ENCODE results near the gene RICTOR.
"Not testable (repeated sequence)": the region's sequence is repeated elsewhere in the genome, so short reads cannot be mapped to it uniquely, and the experiment has no call there.

DNA sequence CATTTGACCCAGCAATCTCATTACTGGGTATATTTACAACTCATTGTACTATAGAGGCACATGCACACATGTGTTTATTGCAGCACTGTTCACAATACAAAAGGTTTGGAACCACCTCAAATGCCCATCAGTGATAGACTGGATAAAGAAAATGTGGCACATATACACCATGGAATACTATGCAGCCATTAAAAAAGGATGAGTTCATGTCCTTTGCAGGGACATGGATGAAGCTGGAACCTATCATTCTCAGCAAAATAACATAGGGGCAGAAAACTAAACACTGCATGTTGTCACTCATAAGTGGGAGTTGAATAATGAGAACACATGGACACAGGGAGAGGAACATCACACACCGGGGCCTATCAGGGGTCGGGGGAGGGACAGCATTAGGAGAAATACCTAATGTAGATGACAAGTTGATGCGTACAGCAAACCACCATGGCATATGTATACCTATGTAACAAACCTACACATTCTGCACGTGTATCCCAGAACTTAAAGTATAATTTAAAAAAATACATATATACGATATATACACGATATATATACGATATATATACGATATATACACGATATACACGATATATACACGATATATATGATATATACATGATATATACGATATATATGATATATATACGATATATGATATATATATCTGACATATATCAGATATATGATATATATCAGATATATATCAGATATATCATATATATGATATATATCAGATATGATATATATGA lies 84.1 kb downstream of the RICTOR start:
- TF ChIP-seq, protein P1, sequence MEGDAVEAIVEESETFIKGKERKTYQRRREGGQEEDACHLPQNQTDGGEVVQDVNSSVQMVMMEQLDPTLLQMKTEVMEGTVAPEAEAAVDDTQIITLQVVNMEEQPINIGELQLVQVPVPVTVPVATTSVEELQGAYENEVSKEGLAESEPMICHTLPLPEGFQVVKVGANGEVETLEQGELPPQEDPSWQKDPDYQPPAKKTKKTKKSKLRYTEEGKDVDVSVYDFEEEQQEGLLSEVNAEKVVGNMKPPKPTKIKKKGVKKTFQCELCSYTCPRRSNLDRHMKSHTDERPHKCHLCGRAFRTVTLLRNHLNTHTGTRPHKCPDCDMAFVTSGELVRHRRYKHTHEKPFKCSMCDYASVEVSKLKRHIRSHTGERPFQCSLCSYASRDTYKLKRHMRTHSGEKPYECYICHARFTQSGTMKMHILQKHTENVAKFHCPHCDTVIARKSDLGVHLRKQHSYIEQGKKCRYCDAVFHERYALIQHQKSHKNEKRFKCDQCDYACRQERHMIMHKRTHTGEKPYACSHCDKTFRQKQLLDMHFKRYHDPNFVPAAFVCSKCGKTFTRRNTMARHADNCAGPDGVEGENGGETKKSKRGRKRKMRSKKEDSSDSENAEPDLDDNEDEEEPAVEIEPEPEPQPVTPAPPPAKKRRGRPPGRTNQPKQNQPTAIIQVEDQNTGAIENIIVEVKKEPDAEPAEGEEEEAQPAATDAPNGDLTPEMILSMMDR (IDR thresholded peaks at IDR 0.05; ENCODE audit: low read length) = not testable (repeated sequence)
- TF ChIP-seq EZH2 (IDR thresholded peaks at IDR 0.05; ENCODE audit: borderline replicate concordance, low read length) = not testable (repeated sequence)
